GM18507 (cell line): ENCODE results near the gene SFMBT2.
"Not testable (repeated sequence)": the region's sequence is repeated elsewhere in the genome, so short reads cannot be mapped to it uniquely, and the experiment has no call there.

ENCODE experiments used
- DNase-seq: peaks from one replicate; pipeline ENCODE4 v3.0.0; 2011; ENCODE audit warnings: low read depth; ENCODE audit not compliant: insufficient read length; ENCODE audit errors: extremely low spot score
- FAIRE-seq: peaks from 2 replicates; lab custom pipeline; 2011; peaks lifted over from hg19 to GRCh38; lab: Jason Lieb, UNC

Gene SFMBT2

DNA sequence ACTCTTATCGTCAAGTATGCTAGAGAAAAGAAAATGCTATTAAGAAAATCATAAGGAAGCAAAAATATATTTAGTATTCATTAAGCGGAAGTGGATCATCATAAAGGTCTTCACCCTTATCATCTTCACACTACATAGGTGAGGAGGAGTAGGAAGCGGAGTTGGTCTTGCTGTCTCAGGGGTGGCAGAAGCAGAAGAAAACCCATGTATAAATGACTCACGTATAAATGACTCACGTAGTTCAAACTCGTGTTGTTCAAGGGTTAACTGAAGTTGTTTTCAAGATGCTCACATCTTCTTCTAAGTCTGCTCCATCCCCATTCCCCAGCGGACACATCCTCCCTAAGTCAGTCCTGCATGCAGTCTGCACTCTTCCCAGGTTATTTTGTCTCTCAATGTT lies 72.4 kb downstream of the SFMBT2 start:
- FAIRE-seq (no peak), DNase-seq (no peak)

DNA sequence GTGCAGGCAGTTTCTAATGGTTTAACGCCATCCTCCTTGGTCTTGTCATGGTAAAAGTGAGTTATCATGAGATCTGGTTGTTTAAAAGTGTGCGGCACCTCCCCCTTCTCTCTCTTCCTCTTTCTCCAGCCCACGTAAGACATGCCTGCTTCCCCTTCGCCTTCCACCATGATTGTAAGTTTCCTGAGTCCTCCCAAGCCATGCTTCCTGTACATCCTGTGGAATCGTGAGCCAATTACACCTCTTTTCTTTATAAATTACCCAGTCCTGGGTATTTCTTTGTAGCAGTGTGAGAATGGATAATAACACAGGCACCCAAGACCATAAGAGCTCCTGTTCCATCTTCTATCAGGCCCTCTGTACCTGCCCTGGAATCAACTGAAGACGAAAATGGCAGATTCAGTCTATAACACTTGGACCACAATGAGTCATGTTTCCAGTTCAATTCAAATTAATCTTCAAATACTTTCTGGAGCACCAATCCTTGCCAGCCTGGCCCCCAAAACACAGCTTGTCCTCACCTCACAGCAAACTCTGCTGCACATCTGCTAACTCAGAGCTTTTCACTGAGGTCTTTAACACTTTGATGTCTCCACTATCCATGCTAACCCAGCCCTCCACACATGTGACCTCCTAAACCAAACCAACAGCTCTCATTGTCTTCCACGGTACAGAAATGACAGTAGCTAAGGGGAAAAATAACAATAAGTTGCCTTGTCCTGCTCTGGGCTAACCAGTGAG lies 73.2 kb downstream of the SFMBT2 start:
- peak; percentile 85 for FAIRE-seq
- peak; percentile 12 for DNase-seq

DNA sequence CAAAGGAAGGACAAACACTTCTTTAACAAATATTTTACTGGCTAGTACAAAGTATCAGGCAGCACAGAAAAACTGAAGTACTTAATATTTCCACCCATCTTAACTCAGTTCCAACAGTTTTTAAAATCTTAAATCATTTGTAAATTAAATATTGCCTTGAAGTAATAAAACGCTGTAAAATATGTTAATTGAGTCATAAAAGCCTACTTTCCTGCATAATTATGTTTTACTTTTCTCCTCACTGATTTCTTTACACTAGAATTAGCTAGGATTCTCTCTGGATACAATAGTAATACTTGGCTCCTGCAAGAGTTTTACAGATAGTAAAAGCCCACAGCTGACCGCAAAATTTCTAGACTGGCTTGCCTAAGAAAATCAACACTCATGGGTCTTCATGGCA lies 74.9 kb downstream of the SFMBT2 start:
- DNase-seq (no peak), FAIRE-seq (no peak)

DNA sequence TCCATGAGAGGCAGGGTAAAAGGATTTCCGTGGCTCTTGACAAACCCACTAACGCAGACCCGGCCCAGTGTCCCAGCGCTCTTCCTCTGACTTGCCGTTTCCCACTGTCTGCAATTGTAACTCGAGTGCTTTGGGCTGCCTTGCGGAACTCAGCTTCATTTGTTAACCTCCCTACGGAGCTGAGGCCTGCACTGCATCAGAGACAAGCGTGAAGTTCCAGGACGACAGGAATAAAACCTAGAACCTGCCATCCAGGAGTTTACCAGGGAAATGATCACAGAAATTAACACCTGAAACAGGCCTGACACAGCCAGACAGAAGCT lies 76.2 kb downstream of the SFMBT2 start:
- FAIRE-seq (no peak), DNase-seq (no peak)

DNA sequence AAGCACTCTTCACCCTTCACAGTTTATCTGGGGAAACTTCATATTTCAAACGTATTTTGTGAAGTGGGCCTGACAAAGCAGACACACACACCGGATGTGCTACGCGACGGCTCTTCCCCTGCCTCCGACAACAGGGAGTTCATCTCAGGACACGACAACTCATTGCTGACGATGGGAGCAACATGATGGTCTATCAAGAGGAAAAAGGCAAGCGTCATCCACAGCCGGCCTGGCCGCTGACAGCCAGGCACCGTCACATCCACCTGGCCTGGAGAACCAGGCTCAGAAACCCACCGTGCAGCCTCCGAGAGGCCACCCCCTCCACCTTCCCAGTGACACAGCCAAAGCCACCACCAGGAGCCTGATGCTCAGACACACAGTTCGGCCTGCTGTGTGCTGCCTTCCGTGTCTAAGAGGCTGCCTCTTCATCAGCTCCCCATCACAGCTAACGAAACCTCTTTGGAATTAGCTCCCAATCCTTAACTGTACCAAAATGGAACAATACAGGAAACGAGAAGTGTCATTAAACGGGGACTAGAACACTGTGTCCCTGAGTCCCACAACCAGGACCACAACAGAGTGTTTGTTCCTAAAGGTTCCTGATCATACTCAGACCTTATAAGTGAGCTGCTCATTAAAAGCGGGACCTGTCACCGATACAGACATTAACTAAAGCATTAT lies 76.7 kb downstream of the SFMBT2 start:
- FAIRE-seq (no peak), DNase-seq (no peak)

DNA sequence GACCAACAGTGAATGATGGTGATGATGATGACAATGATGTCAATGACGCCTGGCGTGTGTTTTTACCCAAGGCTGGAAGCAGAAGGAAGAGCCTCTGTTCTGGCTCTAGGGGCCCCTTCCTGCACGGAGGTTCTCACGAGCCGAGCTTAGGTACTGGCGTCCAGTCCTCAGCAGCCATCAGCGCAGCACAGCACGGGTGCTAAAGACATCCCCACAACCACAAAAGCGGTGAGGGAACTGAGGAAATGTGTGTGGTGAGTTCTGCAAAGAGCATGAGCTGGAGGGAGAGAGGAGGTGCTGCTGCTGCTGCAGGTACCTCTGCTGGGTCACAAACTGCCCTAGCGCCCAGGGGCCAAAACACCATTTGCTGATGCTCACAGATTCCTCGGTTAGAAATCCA lies 81.6 kb downstream of the SFMBT2 start:
- FAIRE-seq (no peak), DNase-seq (no peak)

DNA sequence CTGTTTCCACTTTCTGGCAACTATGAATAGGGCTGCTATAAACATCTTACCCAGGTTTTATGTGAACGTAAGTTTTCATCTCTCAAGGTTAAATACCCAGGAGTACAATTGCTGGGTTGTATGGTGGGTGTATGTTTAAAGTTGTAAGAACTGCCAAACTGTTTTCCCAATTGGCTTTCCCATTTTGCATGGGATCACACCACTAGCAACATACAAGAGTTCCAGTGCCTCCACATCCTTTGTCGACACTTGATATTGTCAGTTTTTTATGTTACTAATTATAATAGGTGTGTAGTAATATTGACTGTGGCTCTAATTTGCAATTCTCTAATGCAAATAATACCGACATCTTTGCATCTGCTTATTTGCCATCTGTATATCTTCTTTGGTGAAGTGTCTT lies 82.9 kb downstream of the SFMBT2 start:
- FAIRE-seq (peak; percentile 5), DNase-seq (no peak)

DNA sequence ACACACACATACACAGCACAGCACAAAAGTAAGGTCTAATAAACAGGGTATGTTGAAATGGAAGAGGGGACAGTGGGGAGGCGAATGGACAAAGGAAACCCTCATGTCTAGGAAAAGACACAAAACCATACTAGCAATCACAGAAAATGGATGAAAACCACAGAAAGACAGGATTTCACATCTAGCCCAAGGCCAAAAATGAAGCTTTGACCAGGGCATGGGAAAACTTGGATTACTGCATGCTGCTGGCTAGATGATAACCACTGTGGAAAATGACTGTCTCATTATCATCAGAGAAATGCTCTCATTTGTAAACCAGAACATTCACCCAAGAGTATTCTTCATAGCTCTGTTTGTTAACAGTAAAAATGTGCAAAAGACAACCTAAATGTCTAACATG lies 88.2 kb downstream of the SFMBT2 start:
- FAIRE-seq: no peak
- DNase-seq: no peak

DNA sequence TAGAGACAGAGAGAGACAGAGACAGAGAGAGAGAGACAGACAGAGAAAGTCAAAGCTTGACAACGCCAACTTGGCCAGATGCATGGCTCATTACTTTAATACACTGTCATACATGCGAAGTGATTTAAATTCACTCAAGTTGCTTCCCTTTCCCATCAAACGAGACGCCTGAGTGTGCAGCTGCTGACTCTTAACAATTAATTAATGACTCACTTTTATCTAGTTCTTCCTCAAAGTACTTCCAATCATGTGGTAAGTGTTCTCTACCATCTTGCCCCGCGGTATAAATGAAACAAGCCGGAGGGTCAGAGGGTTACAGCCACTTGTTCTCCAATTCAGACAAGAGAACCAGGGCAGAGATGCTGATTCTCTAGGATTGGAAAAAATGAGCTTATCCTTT lies 90.8 kb downstream of the SFMBT2 start:
- no peak for DNase-seq
- peak; percentile 71 for FAIRE-seq

DNA sequence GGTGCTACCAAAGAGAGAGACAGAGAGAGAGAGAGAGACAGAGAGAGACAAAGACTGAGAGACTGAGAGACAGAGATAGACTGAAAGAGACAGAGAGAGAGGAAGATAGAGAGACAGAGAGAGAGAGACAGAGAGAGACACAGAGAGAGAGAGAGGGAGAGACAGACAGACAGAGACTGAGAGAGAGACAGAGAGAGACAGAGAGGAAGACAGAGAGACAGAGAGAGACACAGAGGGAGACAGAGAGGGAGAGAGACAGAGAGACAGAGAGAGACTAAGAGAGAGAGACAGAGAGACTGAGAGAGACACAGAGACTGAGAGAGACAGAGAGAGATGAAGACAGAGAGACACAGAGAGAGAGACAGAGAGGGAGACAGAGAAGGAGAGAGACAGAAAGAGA lies 91.2 kb downstream of the SFMBT2 start:
- FAIRE-seq: no peak

DNA sequence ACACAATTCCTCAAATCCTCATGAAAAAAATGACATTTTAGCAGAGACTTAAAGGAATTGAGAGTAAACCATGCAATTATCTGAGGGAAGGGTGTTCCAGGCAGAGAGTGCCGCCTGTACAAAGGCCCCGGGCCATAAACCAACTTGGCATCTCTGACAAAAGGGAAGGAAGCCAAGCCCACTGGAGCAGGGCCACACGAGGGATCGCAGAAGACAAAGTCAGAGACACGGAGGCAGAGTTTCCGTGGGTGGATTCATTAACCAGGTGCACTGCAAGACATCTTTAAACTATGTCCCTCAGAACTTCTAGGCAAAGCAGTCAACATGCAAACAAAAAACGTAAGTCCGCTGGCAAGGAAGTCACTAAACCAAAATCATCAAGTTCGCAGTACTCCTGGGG lies 92.0 kb downstream of the SFMBT2 start:
- FAIRE-seq (peak; percentile 53), DNase-seq (no peak)

More for the DNA sequence above, 91.2 kb downstream of the SFMBT2 start:
- DNase-seq: no peak

DNA sequence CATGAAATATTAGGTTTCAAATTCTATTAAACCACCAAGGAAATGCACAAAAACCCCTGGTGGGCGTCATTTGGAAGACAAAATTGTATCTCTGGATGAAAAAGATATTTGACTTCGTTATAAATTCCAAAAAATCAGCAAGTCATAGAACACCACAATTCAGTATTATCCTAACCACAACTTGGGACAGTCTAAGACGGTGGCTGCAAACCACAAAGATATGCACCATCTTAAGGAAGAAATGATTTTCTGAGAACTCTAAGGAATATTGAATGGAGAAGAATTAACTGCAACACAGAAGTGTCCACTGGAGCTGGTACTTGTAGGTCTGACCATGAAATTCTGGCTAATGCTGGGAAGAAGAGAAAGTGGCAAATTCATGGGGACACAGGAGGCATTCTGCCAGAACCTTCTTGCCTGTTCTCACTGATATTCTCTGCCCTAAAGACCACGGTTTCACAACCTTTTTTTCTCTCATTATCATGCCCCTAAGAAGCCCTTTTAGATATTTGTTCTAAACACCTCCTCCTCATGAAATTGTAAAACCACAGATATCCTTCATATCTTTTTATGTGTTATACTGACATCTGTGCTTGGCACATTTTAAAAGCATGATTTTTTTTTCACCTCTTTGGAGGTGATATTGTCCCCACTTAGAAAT lies 92.9 kb downstream of the SFMBT2 start:
- DNase-seq (no peak), FAIRE-seq (peak; percentile 63)

DNA sequence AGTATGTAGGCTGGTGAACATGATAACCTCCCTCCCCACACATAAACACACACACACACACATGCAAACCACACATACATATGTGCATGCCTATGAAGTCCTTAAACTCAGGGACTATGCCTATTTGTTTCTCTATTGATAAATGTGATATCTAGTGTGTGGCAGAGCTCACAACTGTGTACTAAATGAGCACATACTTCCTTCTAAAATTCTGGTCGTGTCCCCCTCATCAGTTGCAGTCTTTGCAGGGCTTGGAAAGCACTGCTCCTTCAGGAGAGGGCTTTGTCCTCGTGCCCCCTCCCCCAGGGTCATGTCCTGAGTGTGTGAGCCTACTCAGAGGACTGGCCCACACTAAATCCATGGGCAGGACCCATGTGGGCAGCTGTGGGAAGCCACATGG lies 94.0 kb downstream of the SFMBT2 start:
- DNase-seq (no peak), FAIRE-seq (no peak)

DNA sequence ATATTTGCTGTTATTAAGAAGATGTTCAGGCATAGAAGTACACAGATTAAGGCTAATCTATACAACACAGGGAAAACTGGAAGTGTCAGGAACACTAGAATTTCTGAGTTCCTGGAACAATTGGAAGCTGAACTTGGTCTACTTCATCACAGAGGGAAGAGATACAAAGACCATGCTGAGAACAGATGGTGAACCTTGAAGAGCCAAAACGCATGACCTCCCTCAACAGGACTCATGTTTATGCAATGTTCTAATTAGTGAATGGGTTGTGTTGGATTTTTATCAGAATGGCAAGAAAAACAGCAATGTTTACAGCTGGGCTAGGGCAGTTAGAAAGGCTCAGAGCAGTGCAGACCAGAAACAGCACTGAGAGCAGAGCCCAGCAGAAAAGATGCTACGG lies 94.9 kb downstream of the SFMBT2 start:
- no peak for FAIRE-seq
- no peak for DNase-seq

DNA sequence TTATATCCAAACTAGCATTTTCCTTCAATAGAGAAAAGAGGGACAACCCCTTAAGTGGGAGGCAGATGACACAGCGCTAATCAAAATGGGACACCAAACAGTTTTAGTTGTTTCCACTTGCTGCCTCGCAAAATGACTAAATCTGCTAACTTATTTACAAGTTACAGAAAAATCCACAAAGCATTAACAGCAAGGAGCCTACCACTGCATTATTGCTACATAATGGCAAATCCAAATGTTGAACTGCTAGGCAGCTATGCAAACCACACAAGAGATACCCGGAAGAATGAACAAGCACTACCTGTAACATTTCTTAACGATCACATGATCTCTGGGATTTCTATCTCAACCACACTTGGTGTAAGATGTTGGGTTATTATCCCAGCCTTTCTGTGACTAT lies 96.7 kb downstream of the SFMBT2 start:
- DNase-seq: no peak
- FAIRE-seq: no peak

DNA sequence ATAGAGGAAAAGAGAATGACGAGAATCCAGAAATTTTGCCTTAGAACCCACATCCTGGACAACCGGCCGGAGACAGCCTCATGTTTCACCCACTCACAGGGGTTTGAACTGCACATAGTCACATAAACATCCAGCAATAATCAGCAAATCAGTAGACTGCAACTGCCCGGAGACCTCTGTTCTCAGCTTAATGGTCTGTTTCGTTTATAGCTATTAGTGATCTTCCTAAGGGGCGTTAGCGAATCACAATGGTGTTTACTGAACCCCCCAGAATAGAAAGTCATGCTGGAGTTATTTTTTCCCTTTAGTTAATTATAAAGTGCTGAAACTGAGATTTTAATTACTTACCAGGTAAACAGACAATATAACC lies 98.4 kb downstream of the SFMBT2 start:
- DNase-seq (no peak), FAIRE-seq (no peak)

DNA sequence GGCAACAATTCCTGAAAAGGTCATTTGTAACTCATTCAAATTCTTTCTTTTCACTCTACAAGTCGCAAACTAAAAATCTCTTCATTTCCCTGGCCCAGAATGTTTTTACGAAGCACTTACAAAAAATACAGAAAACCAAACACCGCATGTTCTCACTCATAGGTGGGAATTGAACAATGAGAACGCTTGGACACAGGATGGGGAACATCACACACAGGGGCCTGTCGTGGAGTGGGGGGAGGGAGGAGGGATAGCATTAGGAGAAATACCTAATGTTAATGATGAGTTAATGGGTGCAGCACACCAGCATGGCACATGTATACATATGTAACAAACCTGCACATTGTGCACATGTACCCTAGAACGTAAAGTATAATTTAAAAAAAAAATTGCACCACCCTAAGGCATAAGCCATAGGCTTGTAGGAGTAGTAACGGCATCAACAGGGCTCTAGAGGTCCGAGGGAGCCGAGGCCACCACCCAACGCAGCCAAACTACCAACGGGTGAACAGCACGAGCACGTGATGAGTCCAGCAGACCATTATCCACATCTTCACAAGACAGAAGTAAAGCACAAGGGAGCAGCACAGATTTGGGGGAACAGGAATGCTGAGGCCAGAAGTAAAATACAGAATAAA lies 98.9 kb downstream of the SFMBT2 start:
- DNase-seq, FAIRE-seq: not testable (repeated sequence)

DNA sequence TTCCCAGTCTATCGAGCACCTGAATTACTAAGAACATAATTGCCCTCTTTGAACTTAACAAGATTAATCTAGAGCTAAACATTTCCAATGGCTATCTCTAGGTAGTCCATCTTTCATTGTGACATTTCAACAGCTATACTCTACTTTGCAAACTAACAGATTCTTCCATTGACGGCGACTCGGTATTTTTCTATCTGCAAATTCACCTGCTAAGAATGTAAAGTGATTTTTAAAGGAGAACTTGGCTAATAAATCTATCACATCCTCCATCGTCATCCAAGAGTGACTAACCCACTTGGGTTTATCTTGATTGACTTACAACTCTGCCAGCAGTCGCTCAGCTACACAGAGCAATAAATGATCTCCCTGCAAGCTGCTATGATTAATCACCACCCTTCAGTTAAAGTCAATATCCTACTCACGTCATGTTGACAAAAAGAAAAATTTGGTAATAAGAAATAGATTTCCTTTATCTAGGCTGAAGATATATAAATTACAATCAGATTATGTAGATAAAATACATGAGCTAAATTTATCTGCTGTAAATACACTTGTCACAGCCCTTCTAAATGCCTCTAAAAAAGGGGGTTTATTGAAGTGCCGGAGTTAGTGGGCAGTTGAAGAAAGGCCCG lies 99.5 kb downstream of the SFMBT2 start:
- DNase-seq: no peak
- FAIRE-seq: no peak

DNA sequence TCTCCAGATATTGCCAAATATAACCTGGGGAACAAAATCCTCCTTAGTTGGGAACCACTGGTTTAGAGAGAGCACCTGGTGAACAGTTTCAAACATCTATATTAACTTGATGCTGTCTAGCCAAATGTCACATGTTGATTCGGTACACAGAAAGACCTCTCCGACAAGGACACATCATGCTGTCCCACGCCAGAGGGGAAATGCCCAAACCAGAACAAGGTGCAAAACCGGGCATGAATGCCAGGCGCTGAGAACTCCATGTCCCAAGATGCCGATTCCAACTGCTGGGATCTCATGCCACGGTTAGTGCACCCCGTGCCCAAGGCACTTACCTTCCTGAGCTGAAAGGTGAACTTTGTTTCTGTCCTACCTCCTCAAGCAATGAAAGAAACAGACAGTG lies 100.8 kb downstream of the SFMBT2 start:
- FAIRE-seq (no peak), DNase-seq (no peak)

DNA sequence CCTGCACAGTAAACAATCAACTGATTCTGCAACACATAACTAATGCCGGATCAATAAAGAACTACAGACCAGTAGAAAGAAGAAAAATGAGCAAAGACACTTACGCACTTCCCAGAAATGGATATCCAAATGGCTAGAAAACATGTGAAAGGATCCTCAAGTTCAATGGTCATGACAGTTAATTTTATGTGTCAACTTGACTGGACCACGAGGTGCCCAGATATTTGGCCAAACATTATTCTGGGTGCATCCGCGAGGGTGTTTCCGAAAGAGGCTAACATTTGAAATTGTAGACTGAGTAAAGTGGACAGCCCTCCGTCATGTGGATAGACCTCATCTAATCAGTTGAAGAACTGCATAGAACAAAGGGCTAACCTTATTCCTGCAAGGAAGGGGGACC lies 102.0 kb downstream of the SFMBT2 start:
- DNase-seq (no peak), FAIRE-seq (no peak)
